ENCODE results near the gene CPNE9. TPM values are rescaled to one million over a fixed set of nuclear protein-coding genes. Genes with fewer than 3 reads are reported as not detected.
A peak's percentile ranks its signal among the peaks of the same experiment; 100 is the strongest.

CPNE9 gene
- total RNA-seq, 1 donor from 2014 or later = not detected

DNA sequence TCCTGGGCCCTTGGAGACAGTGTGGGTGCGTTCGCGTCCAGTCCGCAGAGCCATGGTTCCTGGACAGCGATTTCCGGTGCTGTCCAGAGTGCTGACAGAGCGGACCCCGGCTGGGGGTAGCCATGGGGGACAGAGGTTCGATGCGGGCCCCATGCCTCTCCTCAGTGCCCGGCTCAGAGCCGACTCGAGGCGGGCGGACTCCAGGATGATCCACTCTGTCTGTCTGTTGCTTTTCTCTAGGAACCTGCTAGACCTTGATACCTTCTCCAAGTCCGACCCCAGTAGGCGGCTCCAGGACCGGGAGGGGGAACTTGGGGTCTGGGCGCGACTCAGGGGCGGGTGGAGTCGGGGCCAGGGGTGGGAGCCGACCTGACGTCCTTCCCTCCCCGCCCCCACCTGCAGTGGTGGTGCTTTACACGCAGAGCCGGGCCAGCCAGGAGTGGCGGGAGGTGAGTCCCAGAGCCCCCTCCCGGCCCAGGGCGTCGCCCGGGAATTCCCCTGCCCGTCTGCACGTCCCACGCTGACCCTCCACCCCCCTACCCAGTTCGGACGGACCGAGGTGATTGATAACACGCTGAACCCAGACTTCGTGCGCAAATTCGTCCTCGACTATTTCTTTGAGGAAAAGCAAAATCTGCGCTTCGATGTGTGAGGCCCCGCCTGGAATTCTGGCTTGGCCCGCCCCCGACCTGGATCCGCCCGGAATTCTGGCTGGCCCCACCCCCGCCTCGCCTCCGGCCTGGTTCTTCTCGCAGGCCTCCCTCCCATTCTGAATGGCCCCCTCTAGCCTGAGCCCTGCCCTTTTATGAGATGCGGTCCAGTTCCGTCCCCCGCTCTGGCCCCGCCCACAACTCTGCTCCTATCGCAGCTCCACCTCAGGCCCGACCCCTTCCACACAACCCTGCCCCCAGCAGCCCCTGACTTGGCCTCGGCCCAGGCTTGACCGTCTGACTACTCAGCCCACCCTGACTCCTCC lies 1.0 kb downstream of the CPNE9 start:
- TF ChIP-seq, protein P1, sequence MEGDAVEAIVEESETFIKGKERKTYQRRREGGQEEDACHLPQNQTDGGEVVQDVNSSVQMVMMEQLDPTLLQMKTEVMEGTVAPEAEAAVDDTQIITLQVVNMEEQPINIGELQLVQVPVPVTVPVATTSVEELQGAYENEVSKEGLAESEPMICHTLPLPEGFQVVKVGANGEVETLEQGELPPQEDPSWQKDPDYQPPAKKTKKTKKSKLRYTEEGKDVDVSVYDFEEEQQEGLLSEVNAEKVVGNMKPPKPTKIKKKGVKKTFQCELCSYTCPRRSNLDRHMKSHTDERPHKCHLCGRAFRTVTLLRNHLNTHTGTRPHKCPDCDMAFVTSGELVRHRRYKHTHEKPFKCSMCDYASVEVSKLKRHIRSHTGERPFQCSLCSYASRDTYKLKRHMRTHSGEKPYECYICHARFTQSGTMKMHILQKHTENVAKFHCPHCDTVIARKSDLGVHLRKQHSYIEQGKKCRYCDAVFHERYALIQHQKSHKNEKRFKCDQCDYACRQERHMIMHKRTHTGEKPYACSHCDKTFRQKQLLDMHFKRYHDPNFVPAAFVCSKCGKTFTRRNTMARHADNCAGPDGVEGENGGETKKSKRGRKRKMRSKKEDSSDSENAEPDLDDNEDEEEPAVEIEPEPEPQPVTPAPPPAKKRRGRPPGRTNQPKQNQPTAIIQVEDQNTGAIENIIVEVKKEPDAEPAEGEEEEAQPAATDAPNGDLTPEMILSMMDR (IDR thresholded peaks at IDR 0.05) = no peak
- H3K27me3 ChIP-seq = peaks cover 3% of the 10 kb centered on the region
- no peak for DNase-seq (ENCODE audit: low spot score in 2 of 2)
- no peaks in the 10 kb centered on the region for H3K9me3 ChIP-seq
- H3K4me3 ChIP-seq = peak overlapping the region; percentile 45 to 47
- H3K27ac ChIP-seq = no peak overlapping the region
- H3K4me1 ChIP-seq = peaks cover 0 to 9% of the 10 kb centered on the region in 2 donors
- H3K36me3 ChIP-seq = peaks cover 7 to 35% of the 10 kb centered on the region in 2 donors
- intact Hi-C loops (cut with DNase I) = no loop called here

DNA sequence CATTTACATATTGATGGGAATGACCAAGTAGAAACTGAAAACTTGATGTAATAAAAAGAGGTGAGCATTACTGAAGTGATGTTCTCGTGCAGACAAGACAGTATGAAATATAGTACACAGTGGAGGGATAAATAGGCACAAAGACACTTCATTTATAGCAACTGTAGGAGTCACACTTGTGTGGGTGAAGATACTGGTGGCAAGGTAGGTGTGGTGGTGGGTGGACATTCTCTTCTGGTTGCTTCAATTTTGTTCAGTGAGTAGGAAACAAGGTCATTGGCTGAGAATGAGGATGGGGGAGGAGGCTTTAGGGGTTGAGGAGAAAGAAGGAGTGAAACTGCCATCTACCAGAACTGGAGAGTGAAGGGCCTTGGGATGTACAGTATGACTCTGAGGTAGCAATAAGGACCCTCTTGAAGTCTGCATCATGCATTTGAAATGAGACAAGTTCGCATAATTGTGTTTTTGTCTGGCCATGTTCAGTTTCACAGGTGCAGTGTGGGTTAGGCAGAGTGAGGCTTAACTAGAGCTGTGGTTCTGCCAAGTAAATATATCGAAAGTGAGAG lies 6.6 kb downstream of the CPNE9 start:
- TF ChIP-seq, protein P1 (IDR thresholded peaks at IDR 0.05) = no peak
- Histone ChIP-seq H3K27me3 (no peaks in the 10 kb centered on the region), H3K4me3 (no peak overlapping the region), H3K9me3 (no peaks in the 10 kb centered on the region), H3K27ac (no peak overlapping the region), H3K36me3 (no peaks in the 10 kb centered on the region), H3K4me1 (no peaks in the 10 kb centered on the region)
- intact Hi-C loops (cut with DNase I) = loop anchor here (10.0 kb wide), 1 partner anchor 405 kb away; the partner anchor contains the start of gene BRK1
- DNase-seq (ENCODE audit: low spot score in 2 of 2) = no peak

DNA sequence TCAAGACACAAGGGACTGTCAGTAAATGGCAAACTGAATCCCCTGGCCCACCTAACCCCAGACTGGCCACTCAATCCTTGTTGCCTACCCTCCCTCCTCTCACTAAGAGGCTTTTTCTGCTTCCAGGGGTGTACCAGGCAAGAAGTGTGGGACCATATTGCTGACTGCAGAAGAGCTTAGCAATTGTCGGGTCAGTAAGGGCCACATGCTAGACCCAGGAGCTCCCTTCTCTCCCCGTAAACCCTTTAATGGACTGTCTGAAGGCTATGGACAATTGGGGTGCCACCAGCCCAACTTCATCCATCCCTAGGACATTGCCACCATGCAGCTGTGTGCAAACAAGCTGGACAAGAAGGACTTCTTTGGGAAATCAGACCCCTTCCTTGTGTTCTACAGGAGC lies 8.8 kb downstream of the CPNE9 start:
- Histone ChIP-seq H3K27ac (no peak overlapping the region), H3K36me3 (no peaks in the 10 kb centered on the region), H3K9me3 (no peaks in the 10 kb centered on the region), H3K4me1 (peaks cover 3 to 4% of the 10 kb centered on the region in 2 donors), H3K4me3 (no peak overlapping the region), H3K27me3 (no peaks in the 10 kb centered on the region)
- intact Hi-C loops (cut with DNase I) = loop anchor here (10.0 kb wide), 1 partner anchor 402 kb away; the partner anchor contains the start of gene BRK1
- no peak for DNase-seq (ENCODE audit: low spot score in 2 of 2)
- TF ChIP-seq, protein P1 (IDR thresholded peaks at IDR 0.05) = no peak

DNA sequence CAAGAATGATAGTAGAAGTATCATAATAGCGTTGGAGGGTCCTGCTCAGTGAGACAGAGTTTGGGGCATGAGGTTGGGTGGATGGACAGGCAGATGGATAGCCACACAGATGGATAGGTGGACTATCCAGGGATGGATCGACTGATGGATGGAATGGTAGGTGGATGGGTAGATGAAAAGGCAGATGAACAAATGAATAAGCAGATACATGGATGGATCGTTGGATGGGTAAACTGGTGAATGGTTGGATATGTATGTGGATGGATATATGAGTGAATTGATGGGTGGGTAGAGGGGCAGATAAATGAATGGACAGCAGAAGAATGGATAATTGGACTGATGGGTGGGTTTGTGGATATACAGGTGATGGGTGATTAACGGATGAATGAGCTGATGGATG lies 9.5 kb downstream of the CPNE9 start:
- no peaks in the 10 kb centered on the region for H3K27me3 ChIP-seq
- H3K27ac ChIP-seq = no peak overlapping the region
- intact Hi-C loops (cut with DNase I) = loop anchor here (10.0 kb wide), 1 partner anchor 402 kb away; the partner anchor contains the start of gene BRK1
- H3K4me3 ChIP-seq = no peak overlapping the region
- H3K9me3 ChIP-seq = no peaks in the 10 kb centered on the region
- no peak for DNase-seq (ENCODE audit: low spot score in 2 of 2)
- TF ChIP-seq, protein P1 (IDR thresholded peaks at IDR 0.05) = no peak
- H3K4me1 ChIP-seq = peaks cover 3 to 4% of the 10 kb centered on the region in 2 donors
- H3K36me3 ChIP-seq = no peaks in the 10 kb centered on the region

DNA sequence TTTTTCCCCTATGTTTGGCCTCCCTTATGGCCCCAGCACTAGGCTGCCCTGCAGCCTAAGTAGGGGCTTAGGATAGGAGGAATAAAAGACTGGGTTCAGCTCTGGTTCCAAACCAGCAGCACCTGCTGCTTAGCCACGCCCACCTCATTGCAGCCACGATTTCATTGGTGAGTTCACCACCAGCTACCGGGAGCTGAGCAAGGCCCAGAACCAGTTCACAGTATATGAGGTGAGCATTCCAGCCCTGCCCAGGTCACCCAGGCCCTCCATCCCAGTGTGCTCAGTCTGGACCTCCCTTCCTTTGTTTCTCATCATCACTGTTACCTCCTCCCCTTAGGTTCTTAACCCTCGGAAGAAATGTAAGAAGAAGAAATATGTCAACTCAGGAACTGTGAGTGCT lies 11.5 kb downstream of the CPNE9 start:
- DNase-seq (ENCODE audit: low spot score in 2 of 2) = no peak
- TF ChIP-seq, protein P1 (IDR thresholded peaks at IDR 0.05) = no peak
- Histone ChIP-seq H3K36me3 (no peaks in the 10 kb centered on the region), H3K4me3 (no peak overlapping the region), H3K9me3 (no peaks in the 10 kb centered on the region), H3K4me1 (peaks cover 3 to 4% of the 10 kb centered on the region in 2 donors), H3K27ac (peak overlapping the region; percentile 73 to 86), H3K27me3 (no peaks in the 10 kb centered on the region)
- intact Hi-C loops (cut with DNase I) = loop anchor here (2.0 to 10.0 kb wide), 6 partner anchors 36 to 512 kb away; partner anchors contain the start of genes ARPC4, BRK1, FANCD2 and IL17RC
